GM23338 (cell line): ENCODE measurements around the gene MTMR8. TPM values are rescaled to one million over a fixed set of nuclear protein-coding genes. Genes with fewer than 3 reads are reported as not detected.

Experiments used
- ATAC-seq: fragments of 200-7000 bp; cut with Tn5 transposase; 3 replicates; pipeline ENCODE4 v1.9.1; 2020
- DNase-seq: peaks from one replicate; pipeline ENCODE4 v3.0.0-alpha.2; 2015; ENCODE audit warnings: low spot score
- H2AFZ ChIP-seq: fragments of 200-600 bp; sonication (generic); 2 replicates; pipeline ENCODE4 v1.8.0; 2016; ENCODE audit warnings: antibody characterized with exemption, mild to moderate bottlenecking, moderate library complexity
- H3F3A ChIP-seq: fragments of 200-600 bp; sonication (generic); replicated peaks from 2 replicates; pipeline ENCODE4 v1.8.0; 2017; ENCODE audit warnings: antibody characterized with exemption, mixed run types, low read depth
- H3K27ac ChIP-seq: fragments of 200-600 bp; sonication (generic); 2 replicates; pipeline ENCODE4 v1.6.1; 2016; ENCODE audit warnings: low read depth
- H3K27me3 ChIP-seq: fragments of 200-600 bp; sonication (generic); 2 replicates; pipeline ENCODE4 v1.8.0; 2016; ENCODE audit warnings: mild to moderate bottlenecking, mixed run types, moderate library complexity; ENCODE audit not compliant: insufficient read depth
- H3K36me3 ChIP-seq: fragments of 200-600 bp; sonication (generic); 2 replicates; pipeline ENCODE4 v1.8.0; 2016; ENCODE audit warnings: mild to moderate bottlenecking; ENCODE audit not compliant: insufficient read depth
- H3K4me1 ChIP-seq: fragments of 200-600 bp; sonication (generic); 2 replicates; pipeline ENCODE4 v1.8.0; 2016; ENCODE audit warnings: mild to moderate bottlenecking, moderate library complexity; ENCODE audit not compliant: insufficient read depth
- H3K4me2 ChIP-seq: fragments of 200-600 bp; sonication (generic); 2 replicates; pipeline ENCODE4 v1.7.1; 2017; ENCODE audit warnings: mixed run types
- H3K4me3 ChIP-seq: fragments of 200-600 bp; sonication (generic); 2 replicates; pipeline ENCODE4 v1.6.1; 2016; ENCODE audit warnings: mixed run types
- H3K79me2 ChIP-seq: fragments of 200-600 bp; sonication (generic); replicated peaks from 2 replicates; pipeline ENCODE4 v1.8.0; 2017; ENCODE audit warnings: mild to moderate bottlenecking; ENCODE audit not compliant: insufficient read depth
- H3K9me2 ChIP-seq: fragments of 200-600 bp; sonication (generic); 2 replicates; pipeline ENCODE4 v1.8.0; 2017; ENCODE audit not compliant: insufficient read depth
- H4K20me1 ChIP-seq: fragments of 200-600 bp; sonication (generic); replicated peaks from 2 replicates; pipeline ENCODE4 v1.8.0; 2017; ENCODE audit warnings: mild to moderate bottlenecking; ENCODE audit not compliant: insufficient read depth
- H3K27ac Mint-ChIP-seq: 2 replicates; pipeline ENCODE4 v1.8.0; 2020; ENCODE audit warnings: inconsistent platforms, mild to moderate bottlenecking, moderate library complexity, mixed read lengths
- H3K27me3 Mint-ChIP-seq: 3 replicates; pipeline ENCODE4 v1.8.0; 2022; ENCODE audit warnings: low read depth, mild to moderate bottlenecking, moderate library complexity, mixed read lengths, inconsistent platforms; ENCODE audit not compliant: insufficient read depth, poor library complexity
- H3K36me3 Mint-ChIP-seq: 3 replicates; pipeline ENCODE4 v1.8.0; 2021; ENCODE audit warnings: low read depth, mild to moderate bottlenecking, inconsistent platforms, moderate library complexity, mixed read lengths
- H3K4me1 Mint-ChIP-seq: 3 replicates; pipeline ENCODE4 v1.8.0; 2020; ENCODE audit warnings: mild to moderate bottlenecking, inconsistent platforms, mixed read lengths
- H3K4me3 Mint-ChIP-seq: 3 replicates; pipeline ENCODE4 v1.8.0; 2021; ENCODE audit warnings: moderate library complexity, mild to moderate bottlenecking, inconsistent platforms, mixed read lengths
- H3K9me3 Mint-ChIP-seq: 3 replicates; pipeline ENCODE4 v1.8.0; 2020; ENCODE audit warnings: moderate library complexity, mild to moderate bottlenecking, inconsistent platforms, mixed read lengths
- CREB1 ChIP-seq: fragments of 250-450 bp; sonication (Bioruptor Pico); IDR thresholded peaks from 2 replicates; pipeline ENCODE4 v1.5.0; 2020; ENCODE audit warnings: low read depth, mild to moderate bottlenecking, moderate library complexity
- EZH2 ChIP-seq: fragments of 200-600 bp; sonication (generic); IDR thresholded peaks from one replicate; pipeline ENCODE4 v1.8.0; 2017; ENCODE audit warnings: antibody characterized with exemption, mild to moderate bottlenecking, low read depth; ENCODE audit not compliant: unreplicated experiment
- EZH2phosphoT487 ChIP-seq: fragments of 200-600 bp; sonication (generic); IDR thresholded peaks from one replicate; pipeline ENCODE4 v1.8.1; 2018; ENCODE audit warnings: antibody characterized with exemption; ENCODE audit not compliant: unreplicated experiment
- JUNB ChIP-seq: IDR thresholded peaks from one replicate; pipeline ENCODE4 v1.6.1; 2016; ENCODE audit warnings: antibody characterized with exemption; ENCODE audit not compliant: unreplicated experiment
- NANOG ChIP-seq: IDR thresholded peaks from 2 replicates; pipeline ENCODE4 v1.6.1; 2016; ENCODE audit warnings: antibody characterized with exemption, borderline replicate concordance
- POLR2AphosphoS5 ChIP-seq: IDR thresholded peaks from 2 replicates; pipeline ENCODE4 v1.6.1; 2016; ENCODE audit warnings: antibody characterized with exemption, low read depth
- STAT1 ChIP-seq: IDR thresholded peaks from one replicate; pipeline ENCODE4 v1.6.1; 2016; ENCODE audit warnings: antibody characterized with exemption; ENCODE audit not compliant: unreplicated experiment
- ZNF114 ChIP-seq: fragments of 250-450 bp; sonication (Bioruptor Pico); IDR thresholded peaks from 2 replicates; pipeline ENCODE4 v1.5.0; 2020; ENCODE audit warnings: mild to moderate bottlenecking, moderate library complexity
- ZNF331 ChIP-seq: fragments of 250-450 bp; sonication (Bioruptor Pico); IDR thresholded peaks from 2 replicates; pipeline ENCODE4 v1.5.0; 2020; ENCODE audit warnings: low read depth, mild to moderate bottlenecking, moderate library complexity
- polyA plus RNA-seq: library from polyadenylated mRNA; unstranded; fragments of >200 nt; fragmentation: Nextera tagmentation; extraction: Ambion mirVana; gene quantifications from 2 replicates; pipeline ENCODE4 v1.2.1, GENCODE V29; 2016
- total RNA-seq: library from RNA; depleted of rRNA; stranded (reverse); fragments of >200 nt; shearing (Covaris generic); gene quantifications from 2 replicates; pipeline ENCODE4 v1.2.3, GENCODE V29; 2014
- TF ChIP-seq, protein P1 (sequence below): IDR thresholded peaks from one replicate; pipeline ENCODE4 v1.6.1; 2018; ENCODE audit warnings: antibody characterized with exemption; ENCODE audit not compliant: unreplicated experiment
- TF ChIP-seq, protein P2 (sequence below): fragments of 250-450 bp; sonication (Bioruptor Pico); IDR thresholded peaks from 2 replicates; pipeline ENCODE4 v1.5.0; 2020; ENCODE audit warnings: mild to moderate bottlenecking, moderate library complexity
- TF ChIP-seq, protein P3 (sequence below): IDR thresholded peaks from 2 replicates; pipeline ENCODE4 v1.6.1; 2016; ENCODE audit warnings: antibody characterized with exemption
- TF ChIP-seq, protein P4 (sequence below), 2 experiments: fragments of 200-600 bp in 1 of 2; sonication (generic) in 1 of 2; conservative IDR thresholded peaks; 2 replicates each; pipeline versions ENCODE4 v1.5.1 to v1.6.1; 2016 to 2017; ENCODE audit warnings: antibody characterized with exemption in 2 of 2, low read depth in 2 of 2, mild to moderate bottlenecking in 2 of 2, moderate library complexity in 1 of 2

MTMR8 gene
- total and polyA plus RNA-seq, 2 experiments from 2014 or later: 5.6 to 8.8 TPM

DNA sequence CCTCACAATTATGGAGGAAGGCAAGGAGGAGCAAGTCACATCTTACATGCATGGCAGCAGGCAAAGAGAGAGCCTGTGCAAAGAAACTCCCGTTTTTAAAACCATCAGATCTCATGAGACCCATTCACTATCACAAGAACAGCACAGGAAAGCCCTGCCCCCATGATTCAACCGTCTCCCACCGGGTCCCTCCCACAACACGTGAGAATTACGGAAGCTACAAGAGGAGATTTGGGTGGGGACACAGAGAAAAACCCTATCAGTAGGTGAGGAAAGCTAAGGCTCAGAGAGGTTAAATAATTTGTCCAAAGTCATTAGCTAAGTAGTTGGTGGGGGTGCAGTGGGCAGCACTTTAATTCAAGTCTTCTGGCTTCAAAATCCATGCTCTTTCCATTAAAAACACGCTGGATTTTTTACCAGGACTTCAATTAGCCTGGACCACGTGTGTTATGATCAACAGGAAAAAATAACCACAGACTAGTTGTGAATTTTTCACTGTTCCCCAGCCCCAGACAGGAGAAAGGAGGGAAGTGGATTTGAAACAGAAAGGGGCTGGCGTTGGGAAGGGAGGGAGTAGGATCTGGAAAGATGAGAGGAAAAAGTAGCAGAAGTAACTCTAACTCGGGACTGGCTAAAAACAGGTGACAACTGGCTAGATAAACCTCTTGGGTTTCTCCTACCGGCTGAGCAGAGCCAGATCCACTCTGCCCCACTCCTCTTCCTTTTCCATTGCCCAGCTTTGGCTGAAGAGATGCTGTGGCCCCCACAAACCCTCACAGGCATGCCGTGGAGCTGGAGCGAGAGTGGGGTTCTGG, 986 bp downstream of the MTMR8 start:
- Histone ChIP-seq H3K4me3 (peak overlapping the region; percentile 70), H3K4me2 (peak overlapping the region; percentile 85), H3K4me1 (peaks cover 4% of the 10 kb centered on the region; the same call in 1 of the 2 replicates), H3K9me2 (no peaks in the 10 kb centered on the region), H2AFZ (no peak overlapping the region; the same call in 1 of the 2 replicates), H3K27ac (no peak overlapping the region), H3K27me3 (no peaks in the 10 kb centered on the region), H4K20me1 (no peaks in the 10 kb centered on the region), H3F3A (no peaks in the 10 kb centered on the region), H3K36me3 (no peaks in the 10 kb centered on the region), H3K79me2 (peaks cover 16% of the 10 kb centered on the region; the same call in 1 of the 2 replicates)
- peak overlapping the region; percentile 88 for H3K27ac Mint-ChIP-seq
- no peaks in the 10 kb centered on the region; the same call in 2 of the 3 replicates for H3K9me3 Mint-ChIP-seq
- H3K27me3 Mint-ChIP-seq: peaks cover 2% of the 10 kb centered on the region
- TF ChIP-seq NANOG: no peak
- TF ChIP-seq, protein P1, sequence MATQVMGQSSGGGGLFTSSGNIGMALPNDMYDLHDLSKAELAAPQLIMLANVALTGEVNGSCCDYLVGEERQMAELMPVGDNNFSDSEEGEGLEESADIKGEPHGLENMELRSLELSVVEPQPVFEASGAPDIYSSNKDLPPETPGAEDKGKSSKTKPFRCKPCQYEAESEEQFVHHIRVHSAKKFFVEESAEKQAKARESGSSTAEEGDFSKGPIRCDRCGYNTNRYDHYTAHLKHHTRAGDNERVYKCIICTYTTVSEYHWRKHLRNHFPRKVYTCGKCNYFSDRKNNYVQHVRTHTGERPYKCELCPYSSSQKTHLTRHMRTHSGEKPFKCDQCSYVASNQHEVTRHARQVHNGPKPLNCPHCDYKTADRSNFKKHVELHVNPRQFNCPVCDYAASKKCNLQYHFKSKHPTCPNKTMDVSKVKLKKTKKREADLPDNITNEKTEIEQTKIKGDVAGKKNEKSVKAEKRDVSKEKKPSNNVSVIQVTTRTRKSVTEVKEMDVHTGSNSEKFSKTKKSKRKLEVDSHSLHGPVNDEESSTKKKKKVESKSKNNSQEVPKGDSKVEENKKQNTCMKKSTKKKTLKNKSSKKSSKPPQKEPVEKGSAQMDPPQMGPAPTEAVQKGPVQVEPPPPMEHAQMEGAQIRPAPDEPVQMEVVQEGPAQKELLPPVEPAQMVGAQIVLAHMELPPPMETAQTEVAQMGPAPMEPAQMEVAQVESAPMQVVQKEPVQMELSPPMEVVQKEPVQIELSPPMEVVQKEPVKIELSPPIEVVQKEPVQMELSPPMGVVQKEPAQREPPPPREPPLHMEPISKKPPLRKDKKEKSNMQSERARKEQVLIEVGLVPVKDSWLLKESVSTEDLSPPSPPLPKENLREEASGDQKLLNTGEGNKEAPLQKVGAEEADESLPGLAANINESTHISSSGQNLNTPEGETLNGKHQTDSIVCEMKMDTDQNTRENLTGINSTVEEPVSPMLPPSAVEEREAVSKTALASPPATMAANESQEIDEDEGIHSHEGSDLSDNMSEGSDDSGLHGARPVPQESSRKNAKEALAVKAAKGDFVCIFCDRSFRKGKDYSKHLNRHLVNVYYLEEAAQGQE: no peak
- TF ChIP-seq, protein P2, sequence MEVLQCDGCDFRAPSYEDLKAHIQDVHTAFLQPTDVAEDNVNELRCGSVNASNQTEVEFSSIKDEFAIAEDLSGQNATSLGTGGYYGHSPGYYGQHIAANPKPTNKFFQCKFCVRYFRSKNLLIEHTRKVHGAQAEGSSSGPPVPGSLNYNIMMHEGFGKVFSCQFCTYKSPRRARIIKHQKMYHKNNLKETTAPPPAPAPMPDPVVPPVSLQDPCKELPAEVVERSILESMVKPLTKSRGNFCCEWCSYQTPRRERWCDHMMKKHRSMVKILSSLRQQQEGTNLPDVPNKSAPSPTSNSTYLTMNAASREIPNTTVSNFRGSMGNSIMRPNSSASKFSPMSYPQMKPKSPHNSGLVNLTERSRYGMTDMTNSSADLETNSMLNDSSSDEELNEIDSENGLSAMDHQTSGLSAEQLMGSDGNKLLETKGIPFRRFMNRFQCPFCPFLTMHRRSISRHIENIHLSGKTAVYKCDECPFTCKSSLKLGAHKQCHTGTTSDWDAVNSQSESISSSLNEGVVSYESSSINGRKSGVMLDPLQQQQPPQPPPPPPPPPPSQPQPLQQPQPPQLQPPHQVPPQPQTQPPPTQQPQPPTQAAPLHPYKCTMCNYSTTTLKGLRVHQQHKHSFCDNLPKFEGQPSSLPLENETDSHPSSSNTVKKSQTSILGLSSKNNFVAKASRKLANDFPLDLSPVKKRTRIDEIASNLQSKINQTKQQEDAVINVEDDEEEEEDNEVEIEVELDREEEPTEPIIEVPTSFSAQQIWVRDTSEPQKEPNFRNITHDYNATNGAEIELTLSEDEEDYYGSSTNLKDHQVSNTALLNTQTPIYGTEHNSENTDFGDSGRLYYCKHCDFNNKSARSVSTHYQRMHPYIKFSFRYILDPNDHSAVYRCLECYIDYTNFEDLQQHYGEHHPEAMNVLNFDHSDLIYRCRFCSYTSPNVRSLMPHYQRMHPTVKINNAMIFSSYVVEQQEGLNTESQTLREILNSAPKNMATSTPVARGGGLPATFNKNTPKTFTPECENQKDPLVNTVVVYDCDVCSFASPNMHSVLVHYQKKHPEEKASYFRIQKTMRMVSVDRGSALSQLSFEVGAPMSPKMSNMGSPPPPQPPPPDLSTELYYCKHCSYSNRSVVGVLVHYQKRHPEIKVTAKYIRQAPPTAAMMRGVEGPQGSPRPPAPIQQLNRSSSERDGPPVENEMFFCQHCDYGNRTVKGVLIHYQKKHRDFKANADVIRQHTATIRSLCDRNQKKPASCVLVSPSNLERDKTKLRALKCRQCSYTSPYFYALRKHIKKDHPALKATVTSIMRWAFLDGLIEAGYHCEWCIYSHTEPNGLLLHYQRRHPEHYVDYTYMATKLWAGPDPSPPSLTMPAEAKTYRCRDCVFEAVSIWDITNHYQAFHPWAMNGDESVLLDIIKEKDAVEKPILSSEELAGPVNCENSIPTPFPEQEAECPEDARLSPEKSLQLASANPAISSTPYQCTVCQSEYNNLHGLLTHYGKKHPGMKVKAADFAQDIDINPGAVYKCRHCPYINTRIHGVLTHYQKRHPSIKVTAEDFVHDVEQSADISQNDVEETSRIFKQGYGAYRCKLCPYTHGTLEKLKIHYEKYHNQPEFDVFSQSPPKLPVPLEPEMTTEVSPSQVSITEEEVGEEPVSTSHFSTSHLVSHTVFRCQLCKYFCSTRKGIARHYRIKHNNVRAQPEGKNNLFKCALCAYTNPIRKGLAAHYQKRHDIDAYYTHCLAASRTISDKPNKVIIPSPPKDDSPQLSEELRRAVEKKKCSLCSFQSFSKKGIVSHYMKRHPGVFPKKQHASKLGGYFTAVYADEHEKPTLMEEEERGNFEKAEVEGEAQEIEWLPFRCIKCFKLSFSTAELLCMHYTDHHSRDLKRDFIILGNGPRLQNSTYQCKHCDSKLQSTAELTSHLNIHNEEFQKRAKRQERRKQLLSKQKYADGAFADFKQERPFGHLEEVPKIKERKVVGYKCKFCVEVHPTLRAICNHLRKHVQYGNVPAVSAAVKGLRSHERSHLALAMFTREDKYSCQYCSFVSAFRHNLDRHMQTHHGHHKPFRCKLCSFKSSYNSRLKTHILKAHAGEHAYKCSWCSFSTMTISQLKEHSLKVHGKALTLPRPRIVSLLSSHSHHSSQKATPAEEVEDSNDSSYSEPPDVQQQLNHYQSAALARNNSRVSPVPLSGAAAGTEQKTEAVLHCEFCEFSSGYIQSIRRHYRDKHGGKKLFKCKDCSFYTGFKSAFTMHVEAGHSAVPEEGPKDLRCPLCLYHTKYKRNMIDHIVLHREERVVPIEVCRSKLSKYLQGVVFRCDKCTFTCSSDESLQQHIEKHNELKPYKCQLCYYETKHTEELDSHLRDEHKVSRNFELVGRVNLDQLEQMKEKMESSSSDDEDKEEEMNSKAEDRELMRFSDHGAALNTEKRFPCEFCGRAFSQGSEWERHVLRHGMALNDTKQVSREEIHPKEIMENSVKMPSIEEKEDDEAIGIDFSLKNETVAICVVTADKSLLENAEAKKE: no peak
- TF ChIP-seq, protein P3, sequence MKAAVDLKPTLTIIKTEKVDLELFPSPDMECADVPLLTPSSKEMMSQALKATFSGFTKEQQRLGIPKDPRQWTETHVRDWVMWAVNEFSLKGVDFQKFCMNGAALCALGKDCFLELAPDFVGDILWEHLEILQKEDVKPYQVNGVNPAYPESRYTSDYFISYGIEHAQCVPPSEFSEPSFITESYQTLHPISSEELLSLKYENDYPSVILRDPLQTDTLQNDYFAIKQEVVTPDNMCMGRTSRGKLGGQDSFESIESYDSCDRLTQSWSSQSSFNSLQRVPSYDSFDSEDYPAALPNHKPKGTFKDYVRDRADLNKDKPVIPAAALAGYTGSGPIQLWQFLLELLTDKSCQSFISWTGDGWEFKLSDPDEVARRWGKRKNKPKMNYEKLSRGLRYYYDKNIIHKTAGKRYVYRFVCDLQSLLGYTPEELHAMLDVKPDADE: no peak
- no peak for TF ChIP-seq EZH2
- no peak for TF ChIP-seq ZNF114 (CRISPR knock-in tag)
- TF ChIP-seq JUNB: no peak
- no peak for TF ChIP-seq EZH2phosphoT487
- TF ChIP-seq, protein P4, sequence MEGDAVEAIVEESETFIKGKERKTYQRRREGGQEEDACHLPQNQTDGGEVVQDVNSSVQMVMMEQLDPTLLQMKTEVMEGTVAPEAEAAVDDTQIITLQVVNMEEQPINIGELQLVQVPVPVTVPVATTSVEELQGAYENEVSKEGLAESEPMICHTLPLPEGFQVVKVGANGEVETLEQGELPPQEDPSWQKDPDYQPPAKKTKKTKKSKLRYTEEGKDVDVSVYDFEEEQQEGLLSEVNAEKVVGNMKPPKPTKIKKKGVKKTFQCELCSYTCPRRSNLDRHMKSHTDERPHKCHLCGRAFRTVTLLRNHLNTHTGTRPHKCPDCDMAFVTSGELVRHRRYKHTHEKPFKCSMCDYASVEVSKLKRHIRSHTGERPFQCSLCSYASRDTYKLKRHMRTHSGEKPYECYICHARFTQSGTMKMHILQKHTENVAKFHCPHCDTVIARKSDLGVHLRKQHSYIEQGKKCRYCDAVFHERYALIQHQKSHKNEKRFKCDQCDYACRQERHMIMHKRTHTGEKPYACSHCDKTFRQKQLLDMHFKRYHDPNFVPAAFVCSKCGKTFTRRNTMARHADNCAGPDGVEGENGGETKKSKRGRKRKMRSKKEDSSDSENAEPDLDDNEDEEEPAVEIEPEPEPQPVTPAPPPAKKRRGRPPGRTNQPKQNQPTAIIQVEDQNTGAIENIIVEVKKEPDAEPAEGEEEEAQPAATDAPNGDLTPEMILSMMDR (conservative IDR thresholded peaks at IDR 0.05; ENCODE audit: low read depth in 2 of 2): no peak
- no peak for TF ChIP-seq STAT1
- TF ChIP-seq CREB1 (CRISPR knock-in tag): no peak
- TF ChIP-seq POLR2AphosphoS5: no peak
- TF ChIP-seq ZNF331 (CRISPR knock-in tag): no peak
- ATAC-seq (peak; percentile 41), DNase-seq (no peak)
- H3K4me3 Mint-ChIP-seq: peak overlapping the region; percentile 91
- no peaks in the 10 kb centered on the region for H3K36me3 Mint-ChIP-seq
- H3K4me1 Mint-ChIP-seq: peaks cover 12% of the 10 kb centered on the region; the same call in 2 of the 3 replicates
